ENCODE measurements around the gene GRAMD2A.

GRAMD2A gene

GRCh38 chr15:72202801-72203506 is 5.4 kb upstream of the GRAMD2A start:
- H3K27ac ChIP-seq, result peak overlapping the region; percentile 46 to 49
- no peak for DNase-seq
- intact Hi-C loops (cut with DNase I; ENCODE audit: low total_unique reads), result loop anchor here (5.0 kb wide), 1 partner anchor 69 kb away; the partner anchor contains the start of gene PARP6
- peaks cover 78 to 96% (median 83%) of the 10 kb centered on the region in 3 donors for H3K36me3 ChIP-seq
- no peak for TF ChIP-seq CTCF (IDR thresholded peaks at IDR 0.05)
- H3K4me1 ChIP-seq, result peaks cover 0 to 19% (median 11%) of the 10 kb centered on the region in 4 donors
- H3K27me3 ChIP-seq, result no peaks in the 10 kb centered on the region
- H3K4me3 ChIP-seq, result no peak overlapping the region
- no peaks in the 10 kb centered on the region for H3K9me3 ChIP-seq

- intact Hi-C loops (cut with DNase I; ENCODE audit: low total_unique reads), result loop anchor here (5.0 kb wide), 1 partner anchor 70 kb away; the partner anchor contains the start of gene PARP6
- no peak for TF ChIP-seq CTCF (IDR thresholded peaks at IDR 0.05)
- H3K4me1 ChIP-seq, result peaks cover 0 to 21% (median 14%) of the 10 kb centered on the region in 4 donors
- no peak for DNase-seq
- no peaks in the 10 kb centered on the region for H3K27me3 ChIP-seq
- no peaks in the 10 kb centered on the region for H3K9me3 ChIP-seq
- H3K36me3 ChIP-seq, result peaks cover 72 to 89% (median 77%) of the 10 kb centered on the region in 3 donors
- peak overlapping the region; percentile 46 to 49 for H3K27ac ChIP-seq
- H3K4me3 ChIP-seq, result no peak overlapping the region
These were observed 4.7 kb upstream of the GRAMD2A start for GRCh38 chr15:72202302-72202701.

GRCh38 chr15:72201391-72201921 is 3.9 kb upstream of the GRAMD2A start:
- H3K4me3 ChIP-seq, result no peak overlapping the region
- peaks cover 0 to 28% (median 17%) of the 10 kb centered on the region in 4 donors for H3K4me1 ChIP-seq
- intact Hi-C loops (cut with DNase I; ENCODE audit: low total_unique reads), result loop anchor here (5.0 kb wide), 1 partner anchor 71 kb away; the partner anchor contains the start of gene PARP6
- DNase-seq, result no peak
- peaks cover 63 to 81% (median 68%) of the 10 kb centered on the region in 3 donors for H3K36me3 ChIP-seq
- no peaks in the 10 kb centered on the region for H3K9me3 ChIP-seq
- H3K27ac ChIP-seq, result no peak overlapping the region
- TF ChIP-seq CTCF (IDR thresholded peaks at IDR 0.05), result no peak
- H3K27me3 ChIP-seq, result peaks cover 0 to 3% of the 10 kb centered on the region in 2 donors

GRCh38 chr15:72200395-72201237 is 3.0 kb upstream of the GRAMD2A start:
- peaks cover 0 to 28% (median 17%) of the 10 kb centered on the region in 4 donors for H3K4me1 ChIP-seq
- no peak for TF ChIP-seq CTCF (IDR thresholded peaks at IDR 0.05)
- intact Hi-C loops (cut with DNase I; ENCODE audit: low total_unique reads), result loop anchor here (5.0 kb wide), 1 partner anchor 72 kb away; the partner anchor contains the start of gene PARP6
- H3K27me3 ChIP-seq, result peaks cover 0 to 4% of the 10 kb centered on the region in 2 donors
- no peak for DNase-seq
- no peak overlapping the region for H3K4me3 ChIP-seq
- no peaks in the 10 kb centered on the region for H3K9me3 ChIP-seq
- peak overlapping the region in 1 of 2 donors; percentile 52 for H3K27ac ChIP-seq
- peaks cover 55 to 72% (median 60%) of the 10 kb centered on the region in 3 donors for H3K36me3 ChIP-seq

GRCh38 chr15:72199721-72200212 is 2.2 kb upstream of the GRAMD2A start:
- intact Hi-C loops (cut with DNase I; ENCODE audit: low total_unique reads), result loop anchor here (5.0 kb wide), 1 partner anchor 73 kb away; the partner anchor contains the start of gene PARP6
- peak; percentile 91 to 95 for TF ChIP-seq CTCF (IDR thresholded peaks at IDR 0.05)
- peak; percentile 75 to 87 for DNase-seq
- Histone ChIP-seq H3K4me1 (peaks cover 0 to 28% (median 17%) of the 10 kb centered on the region in 4 donors), H3K27ac (peak overlapping the region in 1 of 2 donors; percentile 52), H3K36me3 (peaks cover 46 to 64% (median 52%) of the 10 kb centered on the region in 3 donors), H3K27me3 (peaks cover 0 to 4% of the 10 kb centered on the region in 2 donors), H3K4me3 (no peak overlapping the region), H3K9me3 (no peaks in the 10 kb centered on the region)

All from tibial artery (tissue), 4 donors.